H1 (cell line): ENCODE results near the gene ZXDC. TPM values are rescaled to one million over a fixed set of nuclear protein-coding genes. Genes with fewer than 3 reads are reported as not detected.

Source experiments
- CTCF ChIA-PET: fragments of 300-600 bp; sonication (Branson Sonifier 250); formaldehyde crosslinking; loops from one replicate; lab custom pipeline; 2021; ENCODE audit not compliant: partially characterized antibody; lab: Charles Lee
- POLR2A ChIA-PET: fragments of 300-600 bp; sonication (Branson Sonifier 250); formaldehyde crosslinking; loops from one replicate; lab custom pipeline; 2021; ENCODE audit warnings: inconsistent platforms; ENCODE audit not compliant: partially characterized antibody; lab: Charles Lee
- DNase-seq, 2 experiments: peaks; one replicate each; pipeline versions ENCODE4 v3.0.0 to v3.0.0-alpha.2; 2010 to 2022; ENCODE audit warnings: low spot score in 2 of 2, low read depth in 1 of 2, mixed read lengths in 1 of 2
- FAIRE-seq: peaks from 2 replicates; lab custom pipeline; 2011; peaks lifted over from hg19 to GRCh38; lab: Jason Lieb, UNC
- H2AFZ ChIP-seq: 2 replicates; pipeline ENCODE4 v1.8.1; 2012; ENCODE audit warnings: low read length, inconsistent platforms
- H2AK5ac ChIP-seq: 2 replicates; pipeline ENCODE4 v1.6.1; 2013; ENCODE audit warnings: low read depth, low read length
- H2BK120ac ChIP-seq: replicated peaks from 2 replicates; pipeline ENCODE3; 2013; ENCODE audit warnings: low read depth, low read length, inconsistent platforms
- H2BK12ac ChIP-seq: 2 replicates; pipeline ENCODE4 v1.6.1; 2013; ENCODE audit warnings: low read depth, low read length
- H2BK15ac ChIP-seq: 2 replicates; pipeline ENCODE4 v1.6.1; 2013; ENCODE audit warnings: low read length
- H2BK20ac ChIP-seq: 2 replicates; pipeline ENCODE4 v1.6.1; 2013; ENCODE audit warnings: low read length
- H2BK5ac ChIP-seq: 2 replicates; pipeline ENCODE4 v1.6.1; 2013; ENCODE audit warnings: low read depth, low read length
- H3K14ac ChIP-seq: 2 replicates; pipeline ENCODE4 v1.6.1; 2013; ENCODE audit warnings: inconsistent platforms; ENCODE audit not compliant: insufficient read length
- H3K18ac ChIP-seq: 2 replicates; pipeline ENCODE4 v1.6.1; 2013; ENCODE audit warnings: low read length; ENCODE audit errors: extremely low read depth
- H3K23ac ChIP-seq: 2 replicates; pipeline ENCODE4 v1.6.1; 2013; ENCODE audit warnings: inconsistent platforms; ENCODE audit not compliant: insufficient read length
- H3K23me2 ChIP-seq: 2 replicates; pipeline ENCODE4 v1.6.1; 2013; ENCODE audit warnings: low read depth, low read length
- H3K27ac ChIP-seq: 2 replicates; pipeline ENCODE4 v1.6.1; 2011; ENCODE audit warnings: low read depth, low read length, inconsistent platforms
- H3K27me3 ChIP-seq, 4 experiments: replicated peaks in 1 of 4; 1 replicate in 1 of 4; 2 replicates in 3 of 4; pipeline versions ENCODE4 v1.6.1 to v1.8.1; 2011 to 2013; ENCODE audit warnings: low read length in 3 of 4, mild to moderate bottlenecking in 3 of 4, inconsistent platforms in 2 of 4, mixed read lengths in 2 of 4, moderate library complexity in 1 of 4; ENCODE audit not compliant: control insufficient read depth in 3 of 4, insufficient read depth in 3 of 4; ENCODE audit errors: extremely low read depth in 1 of 4
- H3K36me3 ChIP-seq, 4 experiments: 2 replicates each; pipeline versions ENCODE4 v1.6.1 to v1.8.1; 2011 to 2013; ENCODE audit warnings: mild to moderate bottlenecking in 4 of 4, low read length in 3 of 4, moderate library complexity in 2 of 4, control low read depth in 1 of 4, inconsistent platforms in 1 of 4; ENCODE audit not compliant: insufficient read depth in 4 of 4, control insufficient read depth in 2 of 4
- H3K4ac ChIP-seq: replicated peaks from 2 replicates; pipeline ENCODE3; 2013; ENCODE audit warnings: low read length, low read depth, mixed read lengths, inconsistent platforms; ENCODE audit not compliant: insufficient read length
- H3K4me1 ChIP-seq, 4 experiments: replicated peaks in 1 of 4; 1 replicate in 1 of 4; 2 replicates in 3 of 4; pipeline versions ENCODE4 v1.6.1 to v1.8.1; 2011 to 2013; ENCODE audit warnings: low read length in 3 of 4, inconsistent platforms in 2 of 4, mixed read lengths in 1 of 4; ENCODE audit not compliant: insufficient read depth in 4 of 4, control insufficient read depth in 3 of 4
- H3K4me2 ChIP-seq, 2 experiments: 2 replicates each; pipeline versions ENCODE4 v1.6.1 to v1.8.1; 2011 to 2013; ENCODE audit warnings: low read depth in 2 of 2, low read length in 2 of 2, control low read depth in 1 of 2, inconsistent platforms in 1 of 2, mild to moderate bottlenecking in 1 of 2; ENCODE audit not compliant: insufficient read depth in 1 of 2
- H3K4me3 ChIP-seq, 4 experiments: fragments of 200-600, 300-600 bp in 1 of 4; sonication (generic), shearing (Covaris generic), sonication (Bioruptor Twin) in 1 of 4; 2 replicates each; pipeline versions ENCODE4 v1.5.1 to v1.8.1; 2011 to 2016; ENCODE audit warnings: low read length in 4 of 4, low read depth in 3 of 4, control low read depth in 2 of 4, inconsistent platforms in 2 of 4, mild to moderate bottlenecking in 2 of 4, mixed read lengths in 1 of 4, moderate library complexity in 1 of 4; ENCODE audit not compliant: insufficient read depth in 2 of 4; ENCODE audit errors: extremely low read depth in 1 of 4
- H3K56ac ChIP-seq: replicated peaks from 2 replicates; pipeline ENCODE3; 2013; ENCODE audit warnings: low read depth, mild to moderate bottlenecking, mixed read lengths, low read length, inconsistent platforms; ENCODE audit not compliant: insufficient read length
- H3K79me1 ChIP-seq: 2 replicates; pipeline ENCODE4 v1.6.1; 2013; ENCODE audit warnings: low read depth, low read length, control low read depth
- H3K79me2 ChIP-seq, 2 experiments: 2 replicates each; pipeline versions ENCODE4 v1.6.1 to v1.8.1; 2012 to 2013; ENCODE audit warnings: low read length in 2 of 2, mild to moderate bottlenecking in 2 of 2, inconsistent platforms in 1 of 2; ENCODE audit not compliant: insufficient read depth in 2 of 2, control insufficient read depth in 1 of 2
- H3K9ac ChIP-seq, 4 experiments: replicated peaks in 1 of 4; 1 replicate in 1 of 4; 2 replicates in 3 of 4; pipeline versions ENCODE4 v1.6.1 to v1.8.1; 2011 to 2013; ENCODE audit warnings: low read depth in 3 of 4, low read length in 3 of 4, control low read depth in 2 of 4, mild to moderate bottlenecking in 2 of 4, moderate library complexity in 2 of 4, inconsistent platforms in 1 of 4; ENCODE audit errors: extremely low read depth in 1 of 4
- H3K9me3 ChIP-seq, 2 experiments: 2 replicates each; pipeline versions ENCODE4 v1.6.1 to v1.8.1; 2012 to 2013; ENCODE audit warnings: mild to moderate bottlenecking in 2 of 2, moderate library complexity in 2 of 2, control low read depth in 1 of 2, inconsistent platforms in 1 of 2, low read depth in 1 of 2, low read length in 1 of 2, mixed read lengths in 1 of 2; ENCODE audit not compliant: insufficient read depth in 2 of 2
- H4K20me1 ChIP-seq, 2 experiments: replicated peaks in 1 of 2; 2 replicates each; pipeline versions ENCODE3 to v1.8.1; 2011 to 2013; ENCODE audit warnings: inconsistent platforms in 2 of 2, low read length in 2 of 2, mild to moderate bottlenecking in 1 of 2; ENCODE audit not compliant: insufficient read depth in 2 of 2, control insufficient read depth in 1 of 2
- H4K5ac ChIP-seq: 2 replicates; pipeline ENCODE4 v1.6.1; 2013; ENCODE audit warnings: low read length, low read depth, mixed read lengths, inconsistent platforms; ENCODE audit not compliant: insufficient read length
- H4K8ac ChIP-seq: 2 replicates; pipeline ENCODE4 v1.8.0; 2013; ENCODE audit warnings: mild to moderate bottlenecking, moderate library complexity, low read length, inconsistent platforms; ENCODE audit not compliant: insufficient read depth; ENCODE audit errors: extremely low read depth
- H4K91ac ChIP-seq: replicated peaks from 2 replicates; pipeline ENCODE3; 2013; ENCODE audit warnings: low read length, mixed read lengths, inconsistent platforms; ENCODE audit not compliant: insufficient read length
- ASH2L ChIP-seq: fragments of 200-600, 300-600 bp; sonication (generic); IDR thresholded peaks from one replicate; pipeline ENCODE4 v1.7.1; 2017; ENCODE audit warnings: low read length
- GTF2F1 ChIP-seq: IDR thresholded peaks from 2 replicates; pipeline ENCODE4 v1.6.1; 2012; ENCODE audit warnings: low read depth, low read length, improper control_type of control experiment, borderline replicate concordance
- MAFK ChIP-seq: IDR thresholded peaks from 2 replicates; pipeline ENCODE4 v1.6.1; 2012; ENCODE audit warnings: low read depth, mild to moderate bottlenecking, improper control_type of control experiment, low read length
- USF2 ChIP-seq: IDR thresholded peaks from 2 replicates; pipeline ENCODE4 v1.6.1; 2011; ENCODE audit warnings: low read length, improper control_type of control experiment
- WGBS, 2 experiments: shearing (Covaris generic) in 1 of 2; methylation state at CpG; one replicate each; pipeline versions ENCODE4 v1.1.6 to v1.1.7; 2013 to 2015; ENCODE audit warnings: low lambda C conversion rate in 2 of 2, mixed read lengths in 2 of 2, inconsistent platforms in 1 of 2, low coverage in 1 of 2, missing lambda C conversion rate in 1 of 2; ENCODE audit not compliant: insufficient replicate concordance in 2 of 2, insufficient coverage in 1 of 2, insufficient read length in 1 of 2; ENCODE audit errors: extremely low coverage in 1 of 2, missing lambda C conversion rate in 1 of 2; 5-methylcytosine and 5-hydroxymethylcytosine counted together
- polyA plus RNA-seq, 7 experiments: library from polyadenylated mRNA; depleted of rRNA in 3 of 7; stranded (reverse) in 5 of 7; unstranded in 2 of 7; fragments of >200 nt in 5 of 7; fragments of 200-250 nt in 2 of 7; gene quantifications; 1 replicate in 5 of 7; 2 replicates in 1 of 7; 4 replicates in 1 of 7; pipeline versions ENCODE4 v1.2.1 to v1.2.3, GENCODE V29; 2011 to 2013; ENCODE audit warnings: missing spikeins in 2 of 7, mixed read lengths in 2 of 7
- total RNA-seq: library from RNA; stranded (reverse); fragmentation: NEBNext Ultra II Directional; extraction: Animal tissue kit (Norgen Biotek cat#: 25700); gene quantifications from 2 replicates; pipeline ENCODE4 v1.2.1, GENCODE V29; 2021

The ZXDC gene
- total and polyA plus RNA-seq, 2 of the 8 experiments (the other 6 are each of a cell fraction or from before 2014, with no cell fraction given): 12.7 to 24.3 TPM

GRCh38 chr3:126502656-126503055, 27.0 kb upstream of the ZXDC start:
- Histone ChIP-seq H2BK12ac (peak overlapping the region; percentile 29; the same call in 1 of the 2 replicates), H3K4me2 (no peak overlapping the region), H2AK5ac (peak overlapping the region; percentile 56), H4K8ac (no peak overlapping the region), H3K4ac (peak overlapping the region; percentile 93), H3K23me2 (peaks cover 2% of the 10 kb centered on the region; the same call in 1 of the 2 replicates), H2BK20ac (no peak overlapping the region), H3K9ac (no peak overlapping the region; a peak in 1 of 7 replicates), H3K56ac (no peak overlapping the region), H3K4me1 (peaks cover 0 to 22% (median 16%) of the 10 kb centered on the region in 4 experiments; a peak in 6 of 7 replicates), H2BK5ac (no peak overlapping the region), H3K79me1 (no peaks in the 10 kb centered on the region; the same call in 1 of the 2 replicates), H3K9me3 (no peaks in the 10 kb centered on the region), H4K5ac (no peak overlapping the region), H2AFZ (no peak overlapping the region), H3K27ac (no peak overlapping the region), H3K14ac (no peak overlapping the region), H4K20me1 (peaks cover 0 to 6% of the 10 kb centered on the region in 2 experiments), H3K18ac (no peak overlapping the region), H3K36me3 (no peaks in the 10 kb centered on the region; a peak in 1 of 8 replicates), H3K23ac (no peak overlapping the region), H2BK15ac (0 out of 2 replicates have a peak overlapping the region, but pooled peaks have one; percentile 61), H4K91ac (peak overlapping the region; percentile 8), H3K79me2 (peaks cover 0 to 3% of the 10 kb centered on the region in 2 experiments; a peak in 1 of 4 replicates), H3K27me3 (no peaks in the 10 kb centered on the region; a peak in 1 of 7 replicates), H3K4me3 (no peak overlapping the region), H2BK120ac (no peak overlapping the region)
- POLR2A ChIA-PET: no interaction called here
- FAIRE-seq: peak; percentile 39
- CTCF ChIA-PET: interaction anchor here (1.0 kb wide), 1 partner anchor 9 kb away, joined by 3 read pairs; no protein-coding TSS in a partner anchor
- 90% methylated on average over 1 of the region's 1 CpG; no CpG with 5 or more reads in 1 of the 2 experiments for WGBS, 2 experiments
- no peak for DNase-seq
- TF ChIP-seq ASH2L: no peak
- no peak for TF ChIP-seq GTF2F1
- TF ChIP-seq USF2: no peak
- no peak for TF ChIP-seq MAFK
